Activated CD4-positive, alpha-beta T cell treated with anti-CD3 and anti-CD28 coated beads for 36 hours (primary cell): ENCODE results near the gene VCP. TPM values are rescaled to one million over a fixed set of nuclear protein-coding genes. Genes with fewer than 3 reads are reported as not detected.

Experiments used
- ATAC-seq: fragments of 200-7000 bp; cut with Tn5 transposase; one replicate; pipeline ENCODE4 v1.10.0; 2021; ENCODE audit warnings: mild to moderate bottlenecking, moderate library complexity
- CTCF ChIA-PET: fragments of 350-600 bp; sonication (Branson Sonifier 250); formaldehyde crosslinking; loops from one replicate; lab custom pipeline; 2021; ENCODE audit warnings: antibody characterized with exemption; lab: Charles Lee
- POLR2A ChIA-PET: fragments of 350-600 bp; sonication (Branson Sonifier 250); formaldehyde crosslinking; loops from one replicate; lab custom pipeline; 2021; ENCODE audit warnings: antibody characterized with exemption, inconsistent platforms; lab: Charles Lee
- DNase-seq: peaks from one replicate; pipeline ENCODE4 v3.0.0-alpha.2; 2020
- H3K27ac Mint-ChIP-seq: one replicate; pipeline ENCODE4 v1.8.0; 2021; ENCODE audit warnings: mixed read lengths
- H3K27me3 Mint-ChIP-seq: one replicate; pipeline ENCODE4 v1.8.0; 2021; ENCODE audit warnings: mixed read lengths
- H3K36me3 Mint-ChIP-seq: one replicate; pipeline ENCODE4 v1.8.0; 2021; ENCODE audit warnings: low read depth, mixed read lengths
- H3K4me1 Mint-ChIP-seq: one replicate; pipeline ENCODE4 v1.8.0; 2021; ENCODE audit warnings: mixed read lengths
- H3K4me3 Mint-ChIP-seq: one replicate; pipeline ENCODE4 v1.8.0; 2021; ENCODE audit warnings: mild to moderate bottlenecking, moderate library complexity, mixed read lengths
- H3K9me3 Mint-ChIP-seq: one replicate; pipeline ENCODE4 v1.8.0; 2021; ENCODE audit warnings: low read depth, mixed read lengths
- intact Hi-C, 2 experiments: fragments of 100-400 bp; cut with DNase I in 1 of 2; cut with micrococcal nuclease in 1 of 2; formaldehyde crosslinking; loops; one replicate each; pipeline versions ENCODE4 v1.14.2 to v1.15.1; 2022 to 2024; cut with DNase I, micrococcal nuclease
- total RNA-seq, 2 experiments: library from RNA; stranded (reverse); gene quantifications; one replicate each; pipeline ENCODE4 v1.2.3, GENCODE V29; 2021

The VCP gene
- total RNA-seq, result 100 to 1,000 TPM; 261 to 268 TPM

GRCh38 chr9:35072461-35073278, at the start of gene VCP:
Gene VCP (minus strand): TSS chr9:35072625. CDS start chr9:35072353, 272 bp downstream.
- Mint-ChIP-seq H3K27ac (peak within 1 kb of the TSS; percentile 95), H3K9me3 (no peaks in the 10 kb centered on the region), H3K4me3 (peak within 1 kb of the TSS; percentile 91), H3K27me3 (no peaks in the 10 kb centered on the region), H3K4me1 (peaks cover 53% of the 10 kb centered on the region), H3K36me3 (peaks cover 76% of the 10 kb centered on the region)
- DNase-seq (peak; percentile 99), ATAC-seq (peak; percentile 93)
- ChIA-PET CTCF (interaction anchor here (0.7 to 2.5 kb wide), 9 partner anchors 21 to 481 kb away, joined by 3 to 15 read pairs (median 4); partner anchors contain the start of gene PIGO), POLR2A (interaction anchor here (0.5 to 2.3 kb wide), 8 partner anchors 8 to 742 kb away, joined by 3 to 15 read pairs (median 3); partner anchors contain the start of genes FANCG, HINT2 and STOML2)
- intact Hi-C loops, result loop anchor here (1.0 to 10.0 kb wide), 13 partner anchors 8 to 1778 kb away; partner anchors contain the start of genes DNAJB5 (in 2 of the 2), PIGO (in 2 of the 2), ATOSB (in 1 of the 2) and CCDC107 (in 1 of the 2)

DNA sequence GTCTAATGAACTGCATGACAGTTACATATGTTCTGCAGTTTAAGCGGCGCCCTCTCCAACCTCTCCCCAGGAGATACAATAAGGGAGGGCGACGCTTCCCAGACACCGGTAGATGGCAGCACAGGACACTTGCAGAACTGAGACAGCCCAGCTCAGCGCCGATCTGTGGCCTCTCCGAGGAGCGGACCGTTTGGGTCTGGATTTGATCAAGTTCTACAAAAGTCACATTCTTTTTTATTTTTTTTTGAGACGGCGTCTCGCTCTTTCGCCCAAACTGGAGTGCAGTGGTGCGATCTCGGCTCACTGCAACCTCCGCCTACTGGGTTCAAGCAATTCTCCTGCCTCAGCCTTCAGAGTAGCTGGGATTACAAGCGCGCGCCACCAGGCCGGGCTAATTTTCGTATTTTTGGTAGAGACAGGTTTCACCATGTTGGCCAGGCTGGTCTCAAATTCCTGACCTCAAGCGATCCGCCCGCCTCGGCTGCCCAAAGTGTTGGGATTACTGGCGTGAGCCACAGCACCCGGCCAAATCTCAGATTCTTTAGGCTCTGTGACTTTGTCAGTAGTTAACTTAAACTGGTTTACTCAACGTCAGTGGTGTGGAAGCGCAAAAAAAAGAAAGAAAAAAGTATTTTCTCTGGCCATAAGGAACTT, 44.6 kb upstream of the VCP start:
- intact Hi-C loops, result loop anchor here (1.0 to 10.0 kb wide), 22 partner anchors 14 to 1078 kb away; partner anchors contain the start of genes HINT2 (in 2 of the 2), STOML2 (in 2 of the 2), CLTA (in 1 of the 2) and CREB3 (in 1 of the 2)
- Mint-ChIP-seq H3K36me3 (no peaks in the 10 kb centered on the region), H3K27me3 (no peaks in the 10 kb centered on the region), H3K27ac (peak overlapping the region; percentile 87), H3K4me1 (peaks cover 44% of the 10 kb centered on the region), H3K9me3 (no peaks in the 10 kb centered on the region), H3K4me3 (peak overlapping the region; percentile 77)
- DNase-seq (peak; percentile 94), ATAC-seq (peak; percentile 66)
- ChIA-PET POLR2A (interaction anchor here (0.6 kb wide), 1 partner anchor 321 kb away, joined by 3 read pairs; no protein-coding TSS in a partner anchor), CTCF (interaction anchor here (0.6 to 2.3 kb wide), 25 partner anchors 8 to 620 kb away, joined by 3 to 15 read pairs (median 4); partner anchors contain the start of genes STOML2 and UNC13B)

GRCh38 chr9:35116539-35116897, 44.1 kb upstream of the VCP start:
- POLR2A ChIA-PET, result interaction anchor here (0.6 kb wide), 1 partner anchor 321 kb away, joined by 3 read pairs; no protein-coding TSS in a partner anchor
- CTCF ChIA-PET, result interaction anchor here (0.5 to 2.3 kb wide), 19 partner anchors 14 to 619 kb away, joined by 3 to 15 read pairs (median 3); partner anchors contain the start of genes STOML2 and UNC13B
- Mint-ChIP-seq H3K27ac (peak overlapping the region; percentile 87), H3K36me3 (no peaks in the 10 kb centered on the region), H3K27me3 (no peaks in the 10 kb centered on the region), H3K4me3 (peak overlapping the region; percentile 77), H3K9me3 (no peaks in the 10 kb centered on the region), H3K4me1 (peaks cover 49% of the 10 kb centered on the region)
- ATAC-seq, result no peak
- intact Hi-C loops, result loop anchor here (1.0 to 10.0 kb wide), 22 partner anchors 13 to 1078 kb away; partner anchors contain the start of genes HINT2 (in 2 of the 2), STOML2 (in 2 of the 2), CLTA (in 1 of the 2) and CREB3 (in 1 of the 2)
- no peak for DNase-seq

GRCh38 chr9:35115680-35116538, 43.5 kb upstream of the VCP start, which contains the start of gene ATOSB:
Gene ATOSB (minus strand): TSS chr9:35115862. CDS start chr9:35108274, 7,588 bp downstream.
- Mint-ChIP-seq H3K27me3 (no peaks in the 10 kb centered on the region), H3K4me1 (peaks cover 51% of the 10 kb centered on the region), H3K27ac (peak within 1 kb of the TSS; percentile 87), H3K9me3 (no peaks in the 10 kb centered on the region), H3K36me3 (no peaks in the 10 kb centered on the region), H3K4me3 (peak within 1 kb of the TSS; percentile 77)
- ChIA-PET POLR2A (interaction anchor here (1.5 to 2.9 kb wide), 3 partner anchors 13 to 469 kb away, joined by 3 to 18 read pairs (median 5); partner anchors contain the start of genes FANCG, GALT and STOML2), CTCF (interaction anchor here (0.5 to 3.6 kb wide), 8 partner anchors 12 to 438 kb away, joined by 3 to 16 read pairs (median 4); partner anchors contain the start of genes STOML2 and UNC13B)
- intact Hi-C loops, result loop anchor here (1.0 to 10.0 kb wide), 25 partner anchors 13 to 1079 kb away; partner anchors contain the start of genes HINT2 (in 2 of the 2), STOML2 (in 2 of the 2), CCDC107 (in 1 of the 2) and CLTA (in 1 of the 2)
- DNase-seq (peak; percentile 96), ATAC-seq (peak; percentile 64)

DNA sequence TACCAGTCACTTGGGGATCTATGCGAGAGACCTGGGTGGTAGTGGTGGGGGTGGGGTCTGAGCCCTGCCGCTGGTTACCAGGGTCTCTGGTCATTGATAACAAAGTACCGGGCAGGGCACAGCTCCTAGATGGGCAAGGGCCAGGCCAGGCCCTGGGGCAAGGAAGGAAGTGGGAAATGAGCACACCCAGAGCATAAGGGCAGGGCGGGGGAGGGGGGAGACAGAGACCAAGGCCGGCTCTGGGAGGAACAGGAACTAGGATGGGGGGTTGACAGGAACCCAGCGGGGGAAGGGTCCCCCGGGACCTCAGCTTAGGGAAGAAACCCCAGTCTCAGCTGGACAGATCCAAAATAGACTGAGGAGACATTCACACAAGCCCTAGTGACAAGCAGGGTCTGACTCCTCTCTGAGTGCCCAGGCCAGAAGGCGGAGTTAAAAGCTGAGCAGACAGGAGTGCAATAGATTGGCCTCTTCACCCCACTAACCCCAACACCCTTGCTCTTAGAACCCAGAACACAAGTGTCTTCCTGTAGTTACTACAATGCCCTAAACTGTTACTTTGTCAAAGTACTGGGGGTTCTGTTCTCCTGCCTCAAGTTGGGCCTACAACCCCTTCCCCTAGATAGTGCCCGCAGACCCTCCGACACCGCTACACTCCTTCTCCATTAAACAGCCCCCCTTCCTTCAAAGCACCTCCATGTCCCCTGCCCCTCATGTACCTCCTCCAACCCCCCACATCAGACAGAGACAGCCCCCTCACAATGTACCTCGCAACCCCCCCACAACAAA, 42.6 kb upstream of the VCP start:
- DNase-seq (peak; percentile 65), ATAC-seq (no peak)
- Mint-ChIP-seq H3K36me3 (no peaks in the 10 kb centered on the region), H3K4me3 (peak overlapping the region; percentile 77), H3K27ac (peak overlapping the region; percentile 87), H3K4me1 (peaks cover 58% of the 10 kb centered on the region), H3K9me3 (no peaks in the 10 kb centered on the region), H3K27me3 (no peaks in the 10 kb centered on the region)
- intact Hi-C loops, result loop anchor here (1.0 to 10.0 kb wide), 14 partner anchors 36 to 1080 kb away; partner anchors contain the start of genes CCDC107 (in 1 of the 2), CLTA (in 1 of the 2), ENHO (in 1 of the 2) and FANCG (in 1 of the 2)
- ChIA-PET POLR2A (interaction anchor here (1.2 to 2.9 kb wide), 5 partner anchors 9 to 468 kb away, joined by 3 to 18 read pairs (median 4); partner anchors contain the start of genes FANCG, GALT, STOML2 and VCP), CTCF (interaction anchor here (0.6 to 3.6 kb wide), 6 partner anchors 11 to 439 kb away, joined by 3 to 16 read pairs (median 4); partner anchors contain the start of genes STOML2 and UNC13B)

DNA sequence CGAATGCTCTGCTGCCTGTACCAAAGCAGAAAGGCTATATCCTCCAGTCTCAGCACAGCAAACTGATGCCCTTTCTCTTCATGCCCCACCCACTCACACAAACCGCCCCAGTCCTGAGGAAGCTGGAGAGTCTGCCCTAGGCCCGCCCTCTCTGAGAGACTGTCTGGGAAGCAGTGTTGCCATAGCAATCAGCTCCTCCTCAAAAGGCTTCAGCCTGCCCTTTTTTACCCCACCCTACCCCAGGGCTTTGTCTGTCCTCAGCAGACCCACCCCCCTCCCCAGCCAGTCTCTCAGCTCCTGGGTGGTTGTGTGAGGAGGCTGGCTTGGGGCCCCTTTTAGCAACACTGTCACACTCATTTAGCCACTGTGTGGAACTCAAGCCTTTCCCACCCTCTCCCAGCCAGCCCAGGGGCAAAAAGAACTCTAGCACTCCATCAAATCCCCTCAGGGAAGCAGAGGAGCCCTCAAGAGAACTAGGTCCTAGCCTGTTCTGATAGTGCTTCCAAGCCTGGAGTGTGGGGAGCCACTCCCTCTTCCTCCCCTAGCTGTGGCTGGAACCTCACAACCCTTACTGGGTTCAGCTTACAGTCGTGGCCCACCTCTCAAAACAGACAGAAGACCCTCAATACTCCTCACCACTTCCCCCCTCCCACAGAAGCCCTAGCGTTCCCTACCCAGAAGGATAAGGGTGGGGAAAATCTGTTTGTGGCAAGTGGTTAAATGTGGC, 41.9 kb upstream of the VCP start:
- intact Hi-C loops, result loop anchor here (2.0 to 10.0 kb wide), 6 partner anchors 531 to 1081 kb away; partner anchors contain the start of genes CCDC107 (in 1 of the 2), CLTA (in 1 of the 2), ENHO (in 1 of the 2) and HINT2 (in 1 of the 2)
- POLR2A ChIA-PET, result interaction anchor here (0.9 to 2.9 kb wide), 6 partner anchors 9 to 467 kb away, joined by 3 to 18 read pairs (median 4); partner anchors contain the start of genes FANCG, GALT, STOML2 and UNC13B
- H3K4me1 Mint-ChIP-seq, result peaks cover 58% of the 10 kb centered on the region
- H3K27me3 Mint-ChIP-seq, result no peaks in the 10 kb centered on the region
- H3K4me3 Mint-ChIP-seq, result peak overlapping the region; percentile 77
- DNase-seq, result peak; percentile 88
- H3K9me3 Mint-ChIP-seq, result no peaks in the 10 kb centered on the region
- CTCF ChIA-PET, result interaction anchor here (0.5 to 3.6 kb wide), 7 partner anchors 10 to 635 kb away, joined by 3 to 16 read pairs (median 5); partner anchors contain the start of gene PIGO
- H3K36me3 Mint-ChIP-seq, result no peaks in the 10 kb centered on the region
- peak overlapping the region; percentile 87 for H3K27ac Mint-ChIP-seq
- ATAC-seq, result peak; percentile 40

GRCh38 chr9:35112257-35113020, 40.0 kb upstream of the VCP start:
- Mint-ChIP-seq H3K36me3 (no peaks in the 10 kb centered on the region), H3K4me1 (peaks cover 58% of the 10 kb centered on the region), H3K27me3 (no peaks in the 10 kb centered on the region), H3K27ac (peak overlapping the region; percentile 90), H3K9me3 (no peaks in the 10 kb centered on the region), H3K4me3 (peak overlapping the region; percentile 63)
- intact Hi-C loops, result loop anchor here (5.0 to 10.0 kb wide), 5 partner anchors 532 to 1082 kb away; partner anchors contain the start of genes CLTA (in 1 of the 2), ENHO (in 1 of the 2), HINT2 (in 1 of the 2) and SPAG8 (in 1 of the 2)
- ATAC-seq, result no peak
- peak; percentile 36 for DNase-seq
- ChIA-PET POLR2A (interaction anchor here (0.5 to 0.6 kb wide), 2 partner anchors 43 to 770 kb away, joined by 3 to 4 read pairs; no protein-coding TSS in a partner anchor), CTCF (interaction anchor here (0.6 to 3.6 kb wide), 4 partner anchors 9 to 1186 kb away, joined by 3 to 16 read pairs (median 4); partner anchors contain the start of genes FANCG and STOML2)
